Memory B cell (primary cell): Measurements from ENCODE around the gene CCL17.
"Not testable (repeated sequence)": the region's sequence is repeated elsewhere in the genome, so short reads cannot be mapped to it uniquely, and the experiment has no call there.

ENCODE experiments used
- ATAC-seq: fragments of 150-1000 bp; cut with Tn5 transposase; 2 replicates; pipeline ENCODE4 v1.10.0; 2021; ENCODE audit warnings: low read depth, mild to moderate bottlenecking, moderate library complexity
- DNase-seq, 2 donors: peaks; one replicate each; pipeline ENCODE4 v3.0.0; 2022; ENCODE audit warnings: low spot score in 2 of 2
- H3K27ac Mint-ChIP-seq: one replicate; pipeline ENCODE4 v1.8.0; 2022; ENCODE audit warnings: mild to moderate bottlenecking, moderate library complexity, mixed read lengths
- H3K27me3 Mint-ChIP-seq: one replicate; pipeline ENCODE4 v1.8.0; 2022; ENCODE audit warnings: mixed read lengths
- H3K36me3 Mint-ChIP-seq: one replicate; pipeline ENCODE4 v1.8.0; 2022; ENCODE audit warnings: mild to moderate bottlenecking, mixed read lengths
- H3K4me1 Mint-ChIP-seq: one replicate; pipeline ENCODE4 v1.8.0; 2022; ENCODE audit warnings: mixed read lengths
- H3K4me3 Mint-ChIP-seq: one replicate; pipeline ENCODE4 v1.8.0; 2022; ENCODE audit warnings: mild to moderate bottlenecking, moderate library complexity, mixed read lengths
- H3K9me3 Mint-ChIP-seq: one replicate; pipeline ENCODE4 v1.8.0; 2022; ENCODE audit warnings: mixed read lengths

The CCL17 gene

GRCh38 chr16:57422026-57422944 lies 17.7 kb downstream of the CCL17 start:
- ATAC-seq (no peak), DNase-seq (no peak)
- Mint-ChIP-seq H3K4me1 (peaks cover 14% of the 10 kb centered on the region), H3K27ac (peak overlapping the region; percentile 40), H3K36me3 (peaks cover 2% of the 10 kb centered on the region), H3K27me3 (no peaks in the 10 kb centered on the region), H3K4me3 (no peak overlapping the region), H3K9me3 (no peaks in the 10 kb centered on the region)

- ATAC-seq (no peak), DNase-seq (no peak)
- Mint-ChIP-seq H3K27ac (no peak overlapping the region), H3K36me3 (peaks cover 8% of the 10 kb centered on the region), H3K4me1 (peaks cover 11% of the 10 kb centered on the region), H3K9me3 (no peaks in the 10 kb centered on the region), H3K4me3 (no peak overlapping the region), H3K27me3 (no peaks in the 10 kb centered on the region)
These were observed 18.6 kb downstream of the CCL17 start for GRCh38 chr16:57423152-57423551.

- H3K27ac Mint-ChIP-seq, result no peak overlapping the region
- no peaks in the 10 kb centered on the region for H3K27me3 Mint-ChIP-seq
- H3K9me3 Mint-ChIP-seq, result no peaks in the 10 kb centered on the region
- ATAC-seq (no peak), DNase-seq (no peak)
- peaks cover 18% of the 10 kb centered on the region for H3K36me3 Mint-ChIP-seq
- peaks cover 4% of the 10 kb centered on the region for H3K4me1 Mint-ChIP-seq
- no peak overlapping the region for H3K4me3 Mint-ChIP-seq
These were observed 20.0 kb downstream of the CCL17 start for GRCh38 chr16:57424583-57424982.

- Mint-ChIP-seq H3K36me3 (peaks cover 32% of the 10 kb centered on the region), H3K4me3 (no peak overlapping the region), H3K27me3 (no peaks in the 10 kb centered on the region), H3K4me1 (peaks cover 3% of the 10 kb centered on the region), H3K9me3 (no peaks in the 10 kb centered on the region), H3K27ac (no peak overlapping the region)
- DNase-seq, result no peak
- no peak for ATAC-seq
These were observed 21.8 kb downstream of the CCL17 start for GRCh38 chr16:57426356-57426755.

GRCh38 chr16:57427307-57427706 lies 22.7 kb downstream of the CCL17 start:
- Mint-ChIP-seq H3K4me3 (no peak overlapping the region), H3K9me3 (no peaks in the 10 kb centered on the region), H3K36me3 (peaks cover 35% of the 10 kb centered on the region), H3K27me3 (no peaks in the 10 kb centered on the region), H3K4me1 (peaks cover 2% of the 10 kb centered on the region), H3K27ac (no peak overlapping the region)
- no peak for ATAC-seq
- no peak for DNase-seq

- Mint-ChIP-seq H3K4me3 (no peak overlapping the region), H3K27ac (no peak overlapping the region), H3K4me1 (no peaks in the 10 kb centered on the region), H3K9me3 (no peaks in the 10 kb centered on the region), H3K36me3 (peaks cover 36% of the 10 kb centered on the region), H3K27me3 (no peaks in the 10 kb centered on the region)
- ATAC-seq (no peak), DNase-seq (no peak)
These were observed 23.3 kb downstream of the CCL17 start for GRCh38 chr16:57427824-57428223.

GRCh38 chr16:57430955-57431354 lies 26.4 kb downstream of the CCL17 start:
- peaks cover 50% of the 10 kb centered on the region for H3K36me3 Mint-ChIP-seq
- H3K4me3 Mint-ChIP-seq, result no peak overlapping the region
- DNase-seq (no peak), ATAC-seq (no peak)
- H3K27ac Mint-ChIP-seq, result no peak overlapping the region
- no peaks in the 10 kb centered on the region for H3K27me3 Mint-ChIP-seq
- no peaks in the 10 kb centered on the region for H3K4me1 Mint-ChIP-seq
- no peaks in the 10 kb centered on the region for H3K9me3 Mint-ChIP-seq

- Mint-ChIP-seq H3K27ac (no peak overlapping the region), H3K36me3 (peaks cover 48% of the 10 kb centered on the region), H3K9me3 (no peaks in the 10 kb centered on the region), H3K4me1 (no peaks in the 10 kb centered on the region), H3K27me3 (no peaks in the 10 kb centered on the region), H3K4me3 (no peak overlapping the region)
- ATAC-seq (no peak), DNase-seq (no peak)
These were observed 27.9 kb downstream of the CCL17 start for GRCh38 chr16:57432505-57432904.

GRCh38 chr16:57432989-57433388 lies 28.4 kb downstream of the CCL17 start:
- H3K27ac Mint-ChIP-seq, result no peak overlapping the region
- no peak for ATAC-seq
- peaks cover 44% of the 10 kb centered on the region for H3K36me3 Mint-ChIP-seq
- H3K4me3 Mint-ChIP-seq, result no peak overlapping the region
- H3K4me1 Mint-ChIP-seq, result no peaks in the 10 kb centered on the region
- no peak for DNase-seq
- H3K27me3 Mint-ChIP-seq, result no peaks in the 10 kb centered on the region
- no peaks in the 10 kb centered on the region for H3K9me3 Mint-ChIP-seq

- no peak for ATAC-seq
These were observed 29.4 kb downstream of the CCL17 start for GRCh38 chr16:57434003-57434402.

GRCh38 chr16:57435838-57436237 lies 31.3 kb downstream of the CCL17 start:
- Mint-ChIP-seq H3K36me3 (peaks cover 47% of the 10 kb centered on the region), H3K27ac (no peak overlapping the region), H3K9me3 (peaks cover 2% of the 10 kb centered on the region), H3K4me3 (no peak overlapping the region), H3K27me3 (no peaks in the 10 kb centered on the region), H3K4me1 (no peaks in the 10 kb centered on the region)
- DNase-seq (no peak), ATAC-seq (no peak)

More at GRCh38 chr16:57434003-57434402, 29.4 kb downstream of the CCL17 start:
- H3K9me3 Mint-ChIP-seq, result no peaks in the 10 kb centered on the region
- no peak for DNase-seq
- no peak overlapping the region for H3K4me3 Mint-ChIP-seq
- peak overlapping the region; percentile 47 for H3K27ac Mint-ChIP-seq
- H3K27me3 Mint-ChIP-seq, result no peaks in the 10 kb centered on the region
- H3K4me1 Mint-ChIP-seq, result no peaks in the 10 kb centered on the region
- H3K36me3 Mint-ChIP-seq, result peaks cover 41% of the 10 kb centered on the region

- DNase-seq, H3K27me3 Mint-ChIP-seq, H3K4me3 Mint-ChIP-seq, H3K4me1 Mint-ChIP-seq, H3K9me3 Mint-ChIP-seq, ATAC-seq, H3K27ac Mint-ChIP-seq: not testable (repeated sequence)
- H3K36me3 Mint-ChIP-seq, result peaks cover 28% of the 10 kb centered on the region
These were observed 35.4 kb downstream of the CCL17 start for GRCh38 chr16:57439947-57440346.

- H3K9me3 Mint-ChIP-seq, H3K27ac Mint-ChIP-seq, H3K4me1 Mint-ChIP-seq, H3K27me3 Mint-ChIP-seq, ATAC-seq, DNase-seq, H3K4me3 Mint-ChIP-seq: not testable (repeated sequence)
- H3K36me3 Mint-ChIP-seq, result peaks cover 26% of the 10 kb centered on the region
These were observed 36.0 kb downstream of the CCL17 start for GRCh38 chr16:57440551-57440950.

- H3K36me3 Mint-ChIP-seq, result peaks cover 12% of the 10 kb centered on the region
- H3K4me3 Mint-ChIP-seq, result no peak overlapping the region
- ATAC-seq (no peak), DNase-seq (no peak)
- peaks cover 8% of the 10 kb centered on the region for H3K4me1 Mint-ChIP-seq
- peaks cover 2% of the 10 kb centered on the region for H3K9me3 Mint-ChIP-seq
- H3K27ac Mint-ChIP-seq, result no peak overlapping the region
- no peaks in the 10 kb centered on the region for H3K27me3 Mint-ChIP-seq
These were observed 40.1 kb downstream of the CCL17 start for GRCh38 chr16:57444711-57445110.

- Mint-ChIP-seq H3K36me3 (peaks cover 4% of the 10 kb centered on the region), H3K27me3 (no peaks in the 10 kb centered on the region), H3K9me3 (peaks cover 2% of the 10 kb centered on the region), H3K4me1 (peaks cover 8% of the 10 kb centered on the region), H3K27ac (no peak overlapping the region), H3K4me3 (no peak overlapping the region)
- DNase-seq (no peak), ATAC-seq (no peak)
These were observed 40.9 kb downstream of the CCL17 start for GRCh38 chr16:57445510-57445909.
